Activated T-cell treated with anti-CD3 and anti-CD28 coated beads, Interleukin-2, amount 50 U/mL, for 72 hours (primary cell): ENCODE results near the gene FGF14. TPM values are rescaled to one million over a fixed set of nuclear protein-coding genes. Genes with fewer than 3 reads are reported as not detected.
A peak's percentile ranks its signal among the peaks of the same experiment; 100 is the strongest.

Experiments used
- ATAC-seq, 2 donors: fragments of 150-1000 bp; cut with Tn5 transposase; replicated peaks in 1 of 2; 2 replicates each; pipeline ENCODE4 v1.10.0; 2021; ENCODE audit warnings: moderate library complexity in 2 of 2, mild to moderate bottlenecking in 1 of 2
- DNase-seq, 2 donors: peaks; one replicate each; pipeline ENCODE4 v3.0.0; 2021 to 2022; ENCODE audit warnings: mixed read lengths in 1 of 2
- H3K27ac Mint-ChIP-seq: one replicate; pipeline ENCODE4 v1.8.0; 2022; ENCODE audit warnings: mild to moderate bottlenecking, moderate library complexity, mixed read lengths
- H3K27me3 Mint-ChIP-seq: one replicate; pipeline ENCODE4 v1.8.0; 2022; ENCODE audit warnings: low read depth, mixed read lengths
- H3K36me3 Mint-ChIP-seq, 2 donors: one replicate each; pipeline ENCODE4 v1.8.0; 2022; ENCODE audit warnings: mixed read lengths in 2 of 2, mild to moderate bottlenecking in 1 of 2; ENCODE audit not compliant: insufficient read depth in 2 of 2
- H3K4me1 Mint-ChIP-seq: one replicate; pipeline ENCODE4 v1.8.0; 2022; ENCODE audit warnings: low read depth, mixed read lengths
- H3K4me3 Mint-ChIP-seq, 2 donors: one replicate each; pipeline ENCODE4 v1.8.0; 2022; ENCODE audit warnings: mild to moderate bottlenecking in 2 of 2, mixed read lengths in 2 of 2, moderate library complexity in 2 of 2
- H3K9me3 Mint-ChIP-seq, 2 donors: one replicate each; pipeline ENCODE4 v1.8.0; 2022; ENCODE audit warnings: mixed read lengths in 2 of 2
- total RNA-seq, 2 donors: library from RNA; stranded (reverse); gene quantifications; one replicate each; pipeline ENCODE4 v1.2.3, GENCODE V29; 2022

Gene FGF14
- total RNA-seq, 2 donors from 2014 or later = 0.23 TPM; not detected in 1

DNA sequence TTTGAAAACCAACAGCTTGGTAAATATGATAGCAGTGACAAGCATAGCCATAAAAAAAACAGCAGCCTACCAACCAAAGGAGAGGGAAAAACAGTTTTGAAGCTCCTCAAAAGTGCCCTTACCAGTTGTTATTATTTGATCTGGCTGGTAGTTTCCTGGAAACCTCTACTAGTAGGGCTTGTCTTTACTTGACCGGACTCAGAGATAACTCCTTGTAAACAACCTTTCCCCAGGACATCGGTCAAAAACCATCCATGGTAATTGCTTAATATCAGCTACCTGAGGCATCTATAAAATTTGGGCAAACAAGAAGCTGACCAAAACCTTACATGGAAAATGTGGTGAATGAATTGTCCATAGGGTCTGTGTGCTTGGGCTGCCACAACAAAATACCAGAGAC lies 210.9 kb downstream of the FGF14 start:
- Mint-ChIP-seq H3K4me3 (no peak overlapping the region), H3K27ac (no peak overlapping the region), H3K4me1 (peaks cover 11% of the 10 kb centered on the region), H3K27me3 (peaks cover 11% of the 10 kb centered on the region), H3K9me3 (peaks cover 0 to 2% of the 10 kb centered on the region in 2 donors), H3K36me3 (no peaks in the 10 kb centered on the region)
- ATAC-seq (no peak), DNase-seq (no peak)

- no peak overlapping the region for H3K4me3 Mint-ChIP-seq
- no peak overlapping the region for H3K27ac Mint-ChIP-seq
- no peak for DNase-seq
- H3K27me3 Mint-ChIP-seq = peaks cover 2% of the 10 kb centered on the region
- no peaks in the 10 kb centered on the region for H3K36me3 Mint-ChIP-seq
- ATAC-seq = no peak
- no peaks in the 10 kb centered on the region for H3K9me3 Mint-ChIP-seq
- H3K4me1 Mint-ChIP-seq = peaks cover 3% of the 10 kb centered on the region
Measured at GRCh38 chr13:102187313-102187712, 214.5 kb downstream of the FGF14 start.

GRCh38 chr13:102185375-102185984 lies 216.4 kb downstream of the FGF14 start:
- Mint-ChIP-seq H3K27ac (no peak overlapping the region), H3K9me3 (no peaks in the 10 kb centered on the region), H3K4me1 (no peaks in the 10 kb centered on the region), H3K27me3 (no peaks in the 10 kb centered on the region), H3K36me3 (no peaks in the 10 kb centered on the region), H3K4me3 (no peak overlapping the region)
- ATAC-seq = no peak
- no peak for DNase-seq

DNA sequence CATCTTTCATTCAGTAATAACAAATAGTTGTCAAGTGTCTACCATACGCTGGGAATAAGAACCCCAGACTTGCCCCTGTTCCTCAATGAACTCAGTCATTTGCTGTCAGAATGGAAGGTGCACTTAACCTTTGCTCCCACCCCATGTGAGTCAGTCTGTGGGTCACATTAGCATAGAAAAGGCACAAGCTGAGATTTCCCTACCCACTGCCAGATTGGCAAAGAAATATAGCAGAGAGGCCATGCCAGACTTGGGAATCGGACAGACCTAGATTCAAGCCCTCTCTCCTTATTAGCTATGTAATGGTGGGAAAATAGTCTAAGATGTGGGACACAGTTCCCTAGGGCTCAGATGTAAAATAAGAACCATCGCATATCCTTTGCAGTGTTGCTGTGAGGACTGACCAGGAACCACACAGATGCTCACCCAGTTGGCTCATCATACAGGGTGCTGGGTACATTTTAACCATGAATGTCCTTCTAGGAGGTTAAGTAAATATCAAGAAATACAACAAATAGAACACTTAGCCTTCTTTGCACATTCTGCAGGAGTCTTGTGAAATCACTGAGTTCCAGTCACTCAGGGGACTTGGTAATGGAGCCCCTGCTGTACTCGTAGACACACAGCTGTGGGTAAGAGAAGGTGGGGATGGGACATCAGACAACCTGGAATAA lies 218.2 kb downstream of the FGF14 start:
- Mint-ChIP-seq H3K27me3 (no peaks in the 10 kb centered on the region), H3K36me3 (no peaks in the 10 kb centered on the region), H3K9me3 (no peaks in the 10 kb centered on the region), H3K4me3 (no peak overlapping the region), H3K27ac (no peak overlapping the region), H3K4me1 (no peaks in the 10 kb centered on the region)
- no peak for ATAC-seq
- DNase-seq = no peak

DNA sequence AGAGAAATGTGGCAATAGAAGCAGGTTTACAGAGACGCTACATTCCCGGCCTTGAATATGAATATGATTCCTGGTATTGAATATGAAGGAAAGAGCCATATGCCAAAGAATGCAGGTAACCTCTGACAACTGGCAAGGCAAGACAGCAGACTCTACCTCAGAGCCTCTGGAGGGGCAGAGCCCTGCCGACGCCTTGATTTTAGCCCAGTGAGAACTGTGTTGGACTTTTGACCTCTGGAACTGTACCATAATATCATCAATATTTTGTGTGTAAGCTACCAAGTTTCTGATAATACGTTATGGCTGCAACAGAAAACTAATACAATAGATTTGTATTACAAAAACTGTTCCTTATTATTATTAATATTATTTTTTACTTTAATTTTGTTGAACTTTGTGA lies 219.7 kb downstream of the FGF14 start:
- Mint-ChIP-seq H3K4me1 (no peaks in the 10 kb centered on the region), H3K9me3 (no peaks in the 10 kb centered on the region), H3K27me3 (peaks cover 6% of the 10 kb centered on the region), H3K27ac (no peak overlapping the region), H3K4me3 (no peak overlapping the region), H3K36me3 (no peaks in the 10 kb centered on the region)
- no peak for ATAC-seq
- DNase-seq = no peak

- ATAC-seq (no peak), DNase-seq (no peak)
- no peaks in the 10 kb centered on the region for H3K9me3 Mint-ChIP-seq
- H3K36me3 Mint-ChIP-seq = no peaks in the 10 kb centered on the region
- peaks cover 6% of the 10 kb centered on the region for H3K27me3 Mint-ChIP-seq
- H3K27ac Mint-ChIP-seq = no peak overlapping the region
- no peak overlapping the region for H3K4me3 Mint-ChIP-seq
- no peaks in the 10 kb centered on the region for H3K4me1 Mint-ChIP-seq
Measured at GRCh38 chr13:102177431-102177830, 224.4 kb downstream of the FGF14 start.

- Mint-ChIP-seq H3K36me3 (no peaks in the 10 kb centered on the region), H3K9me3 (no peaks in the 10 kb centered on the region), H3K27me3 (peaks cover 6% of the 10 kb centered on the region), H3K27ac (no peak overlapping the region), H3K4me3 (no peak overlapping the region), H3K4me1 (no peaks in the 10 kb centered on the region)
- DNase-seq (no peak), ATAC-seq (no peak)
Measured at GRCh38 chr13:102176846-102177245, 225.0 kb downstream of the FGF14 start.

GRCh38 chr13:102172406-102172805 lies 229.4 kb downstream of the FGF14 start:
- DNase-seq = no peak
- Mint-ChIP-seq H3K9me3 (no peaks in the 10 kb centered on the region), H3K27ac (no peak overlapping the region), H3K27me3 (no peaks in the 10 kb centered on the region), H3K36me3 (no peaks in the 10 kb centered on the region), H3K4me3 (no peak overlapping the region), H3K4me1 (no peaks in the 10 kb centered on the region)
- ATAC-seq = peak in 1 of 2 donors; percentile 53

DNA sequence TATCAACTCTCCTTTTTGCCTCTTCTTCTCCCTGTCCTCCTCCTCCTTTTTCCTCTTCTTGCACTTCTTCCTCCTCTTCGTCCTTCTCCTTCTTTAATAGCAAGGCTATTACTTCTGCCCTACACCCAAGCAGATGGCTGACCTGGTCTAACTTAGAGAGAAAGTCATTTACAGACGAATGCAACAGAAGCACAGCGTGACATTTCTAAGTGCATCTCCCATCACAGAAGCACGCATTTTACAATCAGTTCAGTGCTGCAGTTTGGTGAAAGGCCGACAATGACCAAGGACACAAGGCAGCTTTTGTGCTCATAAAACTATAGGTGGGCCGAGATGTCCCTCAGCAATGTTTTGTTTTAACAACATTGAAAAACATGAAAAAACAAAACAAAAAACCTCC lies 231.5 kb downstream of the FGF14 start:
- no peaks in the 10 kb centered on the region for H3K36me3 Mint-ChIP-seq
- no peaks in the 10 kb centered on the region for H3K27me3 Mint-ChIP-seq
- DNase-seq = no peak
- no peak for ATAC-seq
- peaks cover 0 to 4% of the 10 kb centered on the region in 2 donors for H3K9me3 Mint-ChIP-seq
- H3K27ac Mint-ChIP-seq = no peak overlapping the region
- H3K4me3 Mint-ChIP-seq = no peak overlapping the region
- H3K4me1 Mint-ChIP-seq = no peaks in the 10 kb centered on the region

GRCh38 chr13:102169471-102170015 lies 232.3 kb downstream of the FGF14 start:
- H3K27me3 Mint-ChIP-seq = no peaks in the 10 kb centered on the region
- H3K4me1 Mint-ChIP-seq = no peaks in the 10 kb centered on the region
- no peak overlapping the region for H3K27ac Mint-ChIP-seq

GRCh38 chr13:102152790-102153189 lies 249.1 kb downstream of the FGF14 start:
- Mint-ChIP-seq H3K4me1 (no peaks in the 10 kb centered on the region), H3K9me3 (peaks cover 0 to 2% of the 10 kb centered on the region in 2 donors), H3K36me3 (no peaks in the 10 kb centered on the region), H3K4me3 (no peak overlapping the region), H3K27ac (no peak overlapping the region), H3K27me3 (no peaks in the 10 kb centered on the region)
- DNase-seq = no peak
- no peak for ATAC-seq

More at GRCh38 chr13:102169471-102170015, 232.3 kb downstream of the FGF14 start:
- H3K36me3 Mint-ChIP-seq = no peaks in the 10 kb centered on the region
- no peak overlapping the region for H3K4me3 Mint-ChIP-seq
- no peak for DNase-seq
- H3K9me3 Mint-ChIP-seq = peaks cover 0 to 5% of the 10 kb centered on the region in 2 donors
- ATAC-seq = no peak

- Mint-ChIP-seq H3K4me1 (no peaks in the 10 kb centered on the region), H3K4me3 (no peak overlapping the region), H3K36me3 (no peaks in the 10 kb centered on the region), H3K9me3 (no peaks in the 10 kb centered on the region), H3K27me3 (no peaks in the 10 kb centered on the region), H3K27ac (no peak overlapping the region)
- ATAC-seq (no peak), DNase-seq (no peak)
Measured at GRCh38 chr13:102147353-102147752, 254.5 kb downstream of the FGF14 start.

- H3K27me3 Mint-ChIP-seq = no peaks in the 10 kb centered on the region
- H3K9me3 Mint-ChIP-seq = no peaks in the 10 kb centered on the region
- ATAC-seq (no peak), DNase-seq (no peak)
- no peak overlapping the region for H3K4me3 Mint-ChIP-seq
- H3K27ac Mint-ChIP-seq = no peak overlapping the region
- no peaks in the 10 kb centered on the region for H3K36me3 Mint-ChIP-seq
- H3K4me1 Mint-ChIP-seq = no peaks in the 10 kb centered on the region
Measured at GRCh38 chr13:102145750-102146149, 256.1 kb downstream of the FGF14 start.

GRCh38 chr13:102142473-102142826 lies 259.4 kb downstream of the FGF14 start:
- no peak overlapping the region for H3K4me3 Mint-ChIP-seq
- no peak for DNase-seq
- no peak overlapping the region for H3K27ac Mint-ChIP-seq
- ATAC-seq = no peak
- H3K4me1 Mint-ChIP-seq = no peaks in the 10 kb centered on the region
- no peaks in the 10 kb centered on the region for H3K36me3 Mint-ChIP-seq
- no peaks in the 10 kb centered on the region for H3K9me3 Mint-ChIP-seq
- no peaks in the 10 kb centered on the region for H3K27me3 Mint-ChIP-seq
